ENCODE data around the gene MAP7.

DNA sequence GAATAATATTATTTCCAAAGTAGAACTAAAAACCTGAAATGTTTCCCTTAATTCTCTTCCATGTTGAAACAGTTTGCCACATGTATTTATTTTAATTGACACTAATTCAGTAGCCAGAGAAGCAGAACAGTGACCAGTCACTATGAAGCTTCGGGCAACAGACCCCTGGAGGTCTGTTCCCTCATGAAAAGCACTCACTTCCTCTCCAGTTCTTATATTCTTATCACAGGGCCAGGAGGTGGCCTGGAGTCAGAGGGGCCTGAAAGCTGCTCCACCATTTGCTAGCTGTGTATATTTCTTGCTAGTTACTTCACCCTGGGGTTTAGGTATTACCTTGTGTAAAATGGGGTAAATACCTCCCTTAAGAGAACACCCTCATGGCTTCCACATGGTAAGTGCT, 49.1 kb downstream of the MAP7 start:
- TF ChIP-seq, protein P1, sequence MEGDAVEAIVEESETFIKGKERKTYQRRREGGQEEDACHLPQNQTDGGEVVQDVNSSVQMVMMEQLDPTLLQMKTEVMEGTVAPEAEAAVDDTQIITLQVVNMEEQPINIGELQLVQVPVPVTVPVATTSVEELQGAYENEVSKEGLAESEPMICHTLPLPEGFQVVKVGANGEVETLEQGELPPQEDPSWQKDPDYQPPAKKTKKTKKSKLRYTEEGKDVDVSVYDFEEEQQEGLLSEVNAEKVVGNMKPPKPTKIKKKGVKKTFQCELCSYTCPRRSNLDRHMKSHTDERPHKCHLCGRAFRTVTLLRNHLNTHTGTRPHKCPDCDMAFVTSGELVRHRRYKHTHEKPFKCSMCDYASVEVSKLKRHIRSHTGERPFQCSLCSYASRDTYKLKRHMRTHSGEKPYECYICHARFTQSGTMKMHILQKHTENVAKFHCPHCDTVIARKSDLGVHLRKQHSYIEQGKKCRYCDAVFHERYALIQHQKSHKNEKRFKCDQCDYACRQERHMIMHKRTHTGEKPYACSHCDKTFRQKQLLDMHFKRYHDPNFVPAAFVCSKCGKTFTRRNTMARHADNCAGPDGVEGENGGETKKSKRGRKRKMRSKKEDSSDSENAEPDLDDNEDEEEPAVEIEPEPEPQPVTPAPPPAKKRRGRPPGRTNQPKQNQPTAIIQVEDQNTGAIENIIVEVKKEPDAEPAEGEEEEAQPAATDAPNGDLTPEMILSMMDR (conservative IDR thresholded peaks at IDR 0.05; ENCODE audit: low read length), result no peak
- TF ChIP-seq EZH2phosphoT487 (IDR thresholded peaks at IDR 0.05; ENCODE audit: borderline replicate concordance, low read depth, low read length), result no peak
